Keratinocyte (primary cell): ENCODE results near the gene ENTR1. TPM values are rescaled to one million over a fixed set of nuclear protein-coding genes. Genes with fewer than 3 reads are reported as not detected.

Experiments
- DNase-seq: peaks from one replicate; pipeline ENCODE4 v3.0.0-alpha.2; 2011; ENCODE audit warnings: low read depth, missing footprints, low spot score
- FAIRE-seq: peaks from 2 replicates; lab custom pipeline; 2011; peaks lifted over from hg19 to GRCh38; lab: Jason Lieb, UNC
- H2AFZ ChIP-seq: 2 replicates; pipeline ENCODE4 v1.6.0; 2012; ENCODE audit warnings: low read length, control low read depth, inconsistent platforms; ENCODE audit not compliant: control insufficient read depth
- H3K27ac ChIP-seq: 2 replicates; pipeline ENCODE4 v1.5.1; 2011; ENCODE audit warnings: low read length; ENCODE audit not compliant: control insufficient read depth, insufficient read depth
- H3K27me3 ChIP-seq: 3 replicates; pipeline ENCODE4 v1.6.0; 2011; ENCODE audit warnings: low read length; ENCODE audit not compliant: control insufficient read depth, insufficient read depth; ENCODE audit errors: extremely low read depth
- H3K36me3 ChIP-seq, 2 experiments: 2 replicates in 1 of 2; 3 replicates in 1 of 2; pipeline ENCODE4 v1.5.1; 2011; ENCODE audit warnings: low read length in 2 of 2, mild to moderate bottlenecking in 1 of 2; ENCODE audit not compliant: control insufficient read depth in 2 of 2, insufficient read depth in 2 of 2; ENCODE audit errors: extremely low read depth in 1 of 2
- H3K4me1 ChIP-seq: 3 replicates; pipeline ENCODE4 v1.5.1; 2011; ENCODE audit warnings: low read length; ENCODE audit not compliant: control insufficient read depth, insufficient read depth; ENCODE audit errors: extremely low read depth
- H3K4me2 ChIP-seq: 3 replicates; pipeline ENCODE4 v1.6.0; 2011; ENCODE audit warnings: low read depth, low read length; ENCODE audit not compliant: control insufficient read depth, insufficient read depth; ENCODE audit errors: extremely low read depth
- H3K4me3 ChIP-seq, 3 experiments: fragments of 200-600 bp in 1 of 3; sonication (generic) in 1 of 3; 2 replicates in 2 of 3; 3 replicates in 1 of 3; pipeline ENCODE4 v1.5.1; 2011 to 2016; ENCODE audit warnings: low read length in 3 of 3, mild to moderate bottlenecking in 3 of 3, control low read depth in 2 of 3, inconsistent platforms in 1 of 3, low read depth in 1 of 3, mixed read lengths in 1 of 3, mixed run types in 1 of 3, moderate library complexity in 1 of 3; ENCODE audit not compliant: control insufficient read depth in 2 of 3, insufficient read depth in 2 of 3; ENCODE audit errors: extremely low read depth in 1 of 3
- H3K79me2 ChIP-seq: 2 replicates; pipeline ENCODE4 v1.6.0; 2012; ENCODE audit warnings: low read length; ENCODE audit not compliant: control insufficient read depth, insufficient read depth
- H3K9ac ChIP-seq: 3 replicates; pipeline ENCODE4 v1.6.0; 2011; ENCODE audit warnings: low read length; ENCODE audit not compliant: control insufficient read depth, insufficient read depth; ENCODE audit errors: extremely low read depth
- H3K9me1 ChIP-seq: 3 replicates; pipeline ENCODE4 v1.6.0; 2011; ENCODE audit warnings: low read length; ENCODE audit not compliant: control insufficient read depth, insufficient read depth; ENCODE audit errors: extremely low read depth
- H3K9me3 ChIP-seq: 2 replicates; pipeline ENCODE4 v1.5.1; 2012; ENCODE audit warnings: low read depth, low read length; ENCODE audit not compliant: control insufficient read depth
- H4K20me1 ChIP-seq: 3 replicates; pipeline ENCODE4 v1.6.0; 2011; ENCODE audit warnings: low read length; ENCODE audit not compliant: control insufficient read depth, insufficient read depth; ENCODE audit errors: extremely low read depth
- CTCF ChIP-seq, 3 experiments: IDR thresholded peaks in 1 of 3; conservative IDR thresholded peaks in 1 of 3; optimal IDR thresholded peaks in 1 of 3; 2 replicates in 2 of 3; 3 replicates in 1 of 3; pipeline versions ENCODE3 to v1.5.1; 2011; ENCODE audit warnings: low read length in 3 of 3, mild to moderate bottlenecking in 3 of 3, moderate library complexity in 2 of 3, control low read depth in 1 of 3, inconsistent platforms in 1 of 3; ENCODE audit not compliant: insufficient read depth in 2 of 3; ENCODE audit errors: extremely low read depth in 1 of 3
- EZH2 ChIP-seq: IDR thresholded peaks from one replicate; pipeline ENCODE4 v1.6.1; 2012; ENCODE audit warnings: inconsistent platforms, mild to moderate bottlenecking, low read length, moderate library complexity
- dilution Hi-C: fragments of 300-500 bp; cut with MboI; formaldehyde crosslinking; loops from one replicate; pipeline ENCODE4 v1.7.0; 2020; ENCODE audit warnings: low sequenced_read_pairs; ENCODE audit not compliant: extremely low pct_ligation_motif_present
- polyA plus RNA-seq, 5 experiments: library from polyadenylated mRNA; depleted of rRNA in 3 of 5; stranded (reverse) in 3 of 5; stranded (forward) in 1 of 5; unstranded in 1 of 5; fragments of >200 nt; gene quantifications; 1 replicate in 1 of 5; 2 replicates in 3 of 5; 3 replicates in 1 of 5; pipeline versions ENCODE4 v1.2.1 to v1.2.3, GENCODE V29; 2011 to 2012; ENCODE audit warnings: missing spikeins in 2 of 5, low read depth in 1 of 5, low replicate concordance in 1 of 5

Gene ENTR1
- polyA plus RNA-seq, 1 donor (not counting 4 experiments of a cell fraction or from before 2014, with no cell fraction given): 46.5 TPM

GRCh38 chr9:136376457-136376856, 34.0 kb downstream of the ENTR1 start:
- Histone ChIP-seq H3K79me2 (no peaks in the 10 kb centered on the region), H3K9ac (no peak overlapping the region), H2AFZ (no peak overlapping the region), H4K20me1 (peaks cover 2% of the 10 kb centered on the region), H3K27me3 (no peaks in the 10 kb centered on the region), H3K4me2 (no peak overlapping the region), H3K36me3 (peaks cover 11 to 23% of the 10 kb centered on the region in 2 experiments), H3K9me1 (no peaks in the 10 kb centered on the region), H3K27ac (no peak overlapping the region), H3K4me3 (no peak overlapping the region), H3K9me3 (no peaks in the 10 kb centered on the region), H3K4me1 (peaks cover 8% of the 10 kb centered on the region)
- FAIRE-seq (no peak), DNase-seq (no peak)
- dilution Hi-C loops: no loop called here
- TF ChIP-seq EZH2: no peak

DNA sequence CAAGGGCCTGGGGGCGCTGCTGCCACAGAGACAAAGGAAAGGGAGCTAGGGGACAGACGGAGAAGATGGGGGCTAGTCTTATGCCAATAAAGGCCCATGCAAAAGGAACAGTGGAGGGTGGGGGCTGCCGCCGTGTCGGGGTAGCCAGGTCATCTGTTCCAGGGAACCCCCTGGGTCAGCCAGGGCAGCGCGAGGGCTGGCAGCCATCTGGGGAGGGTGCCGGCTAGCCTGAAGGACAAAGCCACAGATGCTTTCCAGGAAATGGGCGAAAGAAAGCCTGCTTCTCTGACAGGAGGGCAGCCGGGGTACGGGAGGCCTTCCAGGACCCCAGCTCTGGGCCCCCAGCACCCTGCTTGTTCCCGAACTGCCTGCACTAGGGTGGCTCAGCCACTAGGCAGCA, 35.3 kb downstream of the ENTR1 start:
- no peak overlapping the region for H2AFZ ChIP-seq
- peaks cover 2% of the 10 kb centered on the region for H4K20me1 ChIP-seq
- H3K79me2 ChIP-seq: no peaks in the 10 kb centered on the region
- H3K27ac ChIP-seq: no peak overlapping the region
- peaks cover 3 to 20% of the 10 kb centered on the region in 2 experiments for H3K36me3 ChIP-seq
- dilution Hi-C loops: no loop called here
- H3K4me2 ChIP-seq: no peak overlapping the region
- no peaks in the 10 kb centered on the region for H3K9me1 ChIP-seq
- no peak for FAIRE-seq
- DNase-seq: no peak
- H3K27me3 ChIP-seq: no peaks in the 10 kb centered on the region
- H3K4me1 ChIP-seq: peaks cover 8% of the 10 kb centered on the region
- H3K9ac ChIP-seq: no peak overlapping the region
- H3K4me3 ChIP-seq: no peak overlapping the region
- no peak for TF ChIP-seq CTCF (optimal IDR thresholded peaks at IDR 0.05 in 1 of 3, IDR thresholded peaks at IDR 0.05 in 1 of 3, conservative IDR thresholded peaks at IDR 0.05 in 1 of 3; ENCODE audit: extremely low read depth in 1 of 3, insufficient read depth in 2 of 3, low read length in 3 of 3)
- TF ChIP-seq EZH2: no peak
- H3K9me3 ChIP-seq: no peaks in the 10 kb centered on the region

DNA sequence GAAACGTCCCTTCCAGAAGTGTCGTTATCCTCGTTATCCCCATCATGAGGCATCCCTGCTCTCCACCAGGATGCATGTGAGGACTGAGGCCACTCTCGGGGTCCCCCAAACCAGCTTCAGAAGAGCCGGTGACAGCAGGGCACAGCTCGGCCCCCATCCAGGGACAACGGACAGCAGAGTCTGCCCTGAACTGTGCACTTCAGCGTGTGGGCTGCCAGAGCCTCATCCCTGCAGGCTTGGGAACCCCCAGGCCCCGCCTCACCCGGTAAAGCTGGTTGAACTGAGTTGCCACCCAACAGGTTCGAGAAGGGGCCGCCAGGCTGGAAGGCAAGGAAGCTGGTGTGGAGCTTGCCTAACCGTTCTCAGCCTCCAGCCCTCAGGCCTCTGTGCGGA, 36.2 kb downstream of the ENTR1 start:
- H3K36me3 ChIP-seq: peaks cover under 1 to 14% of the 10 kb centered on the region in 2 experiments
- H3K9me3 ChIP-seq: no peaks in the 10 kb centered on the region
- TF ChIP-seq CTCF (optimal IDR thresholded peaks at IDR 0.05 in 1 of 3, IDR thresholded peaks at IDR 0.05 in 1 of 3, conservative IDR thresholded peaks at IDR 0.05 in 1 of 3; ENCODE audit: extremely low read depth in 1 of 3, insufficient read depth in 2 of 3, low read length in 3 of 3): no peak
- no peak for TF ChIP-seq EZH2
- no peak overlapping the region for H3K4me2 ChIP-seq
- H3K27ac ChIP-seq: no peak overlapping the region
- FAIRE-seq (no peak), DNase-seq (no peak)
- no peak overlapping the region for H3K9ac ChIP-seq
- no peaks in the 10 kb centered on the region for H3K79me2 ChIP-seq
- H2AFZ ChIP-seq: no peak overlapping the region
- H4K20me1 ChIP-seq: peaks cover 2% of the 10 kb centered on the region
- H3K4me1 ChIP-seq: peaks cover 8% of the 10 kb centered on the region
- no peaks in the 10 kb centered on the region for H3K9me1 ChIP-seq
- H3K27me3 ChIP-seq: no peaks in the 10 kb centered on the region
- no peak overlapping the region for H3K4me3 ChIP-seq
- dilution Hi-C loops: no loop called here
